NCI-H2227 treated with DMSO at 0.1 percent for 48 hours (cell line): ENCODE measurements around the gene SCP2.
"Not testable (repeated sequence)": the region's sequence is repeated elsewhere in the genome, so short reads cannot be mapped to it uniquely, and the experiment has no call there.

Experiments used
- DNase-seq: peaks from one replicate; lab custom pipeline; 2025; lab: John Stamatoyannopoulos, UW

Gene SCP2

DNA sequence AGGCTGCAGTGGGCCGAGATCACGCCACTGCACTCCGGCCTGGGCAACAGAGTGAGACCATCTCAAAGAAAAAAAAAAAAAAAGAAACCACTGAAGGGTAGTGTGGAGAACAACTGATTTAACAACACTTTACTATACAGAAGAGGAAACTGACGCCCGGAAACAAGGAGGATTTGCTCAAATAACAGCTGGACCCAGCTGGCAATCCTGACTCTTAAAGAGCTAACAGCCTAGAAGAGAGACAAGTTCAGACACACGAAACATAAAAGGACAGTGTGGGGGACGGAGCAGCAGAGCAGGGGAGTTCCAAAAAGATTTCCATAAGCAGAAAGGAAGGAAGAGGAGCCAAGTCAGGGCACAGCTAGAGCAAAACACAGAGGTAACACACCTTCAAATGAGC, 9.9 kb upstream of the SCP2 start:
- no peak for DNase-seq

DNA sequence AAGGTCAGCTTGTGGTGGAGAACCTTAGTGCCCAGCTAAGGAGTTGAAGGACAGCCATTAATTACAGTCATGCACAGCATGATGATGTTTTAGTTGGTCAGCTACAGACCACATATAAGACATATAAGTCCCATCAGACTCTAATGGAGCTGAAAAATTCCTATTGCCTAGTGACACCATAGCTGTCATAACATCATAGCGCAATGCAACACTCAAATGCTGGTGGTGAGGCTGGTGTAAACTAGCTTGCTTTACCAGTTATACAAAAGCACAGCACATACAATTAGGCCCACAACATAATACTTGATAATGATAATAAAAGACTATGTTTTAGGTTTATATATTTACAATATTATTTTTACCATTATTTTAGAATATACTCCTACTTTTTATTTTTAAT, 9.5 kb upstream of the SCP2 start:
- no peak for DNase-seq

DNA sequence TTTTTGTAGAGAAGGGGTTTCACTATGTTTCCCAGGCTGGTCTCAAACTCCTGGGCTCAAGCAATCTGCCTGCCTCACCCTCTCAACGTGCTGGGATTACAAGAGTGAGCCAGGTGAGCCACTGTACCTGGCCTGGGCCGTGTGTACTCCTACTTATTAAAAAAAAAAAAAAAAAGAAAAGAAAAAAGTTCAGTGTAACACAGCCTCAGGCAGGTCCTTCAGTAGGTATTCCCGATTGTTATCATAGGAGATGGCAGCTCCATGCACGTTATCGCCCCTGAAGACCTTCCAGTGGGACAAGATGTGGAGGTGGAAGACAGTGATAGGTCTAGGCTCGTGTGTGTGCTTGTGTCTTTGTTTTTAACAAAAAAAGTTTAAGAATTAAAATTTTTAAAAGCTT, 8.9 kb upstream of the SCP2 start:
- DNase-seq = no peak

DNA sequence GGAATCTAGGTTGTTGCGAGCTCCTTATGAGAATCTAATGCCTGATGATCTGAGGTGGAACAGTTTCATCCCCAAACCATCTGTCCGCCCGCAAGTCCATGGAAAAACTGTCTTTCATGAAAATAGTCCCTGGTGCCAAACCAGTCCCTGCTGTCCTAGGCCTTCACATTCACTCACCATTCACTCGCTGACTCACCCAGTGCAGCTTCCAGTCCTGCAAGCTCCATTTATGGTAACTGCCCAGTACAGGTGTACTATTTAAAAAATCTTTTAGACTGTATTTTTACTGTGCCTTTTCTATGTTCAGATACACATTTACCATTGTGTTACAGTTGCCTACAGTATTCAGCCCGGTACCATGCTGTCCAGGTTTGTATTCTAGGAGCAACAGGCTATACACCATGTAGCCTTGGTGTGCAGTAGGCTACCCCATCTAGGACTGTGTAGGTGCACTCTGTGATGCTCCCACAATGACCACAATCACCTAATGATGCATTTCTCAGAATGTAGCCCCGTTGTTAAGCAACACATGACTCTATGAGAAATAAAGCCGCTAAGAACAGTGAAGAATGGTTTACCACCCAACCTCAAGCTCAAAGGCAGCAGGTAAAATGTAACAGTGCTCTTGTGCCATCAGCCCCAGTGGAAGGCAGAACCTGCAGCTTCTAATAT, 7.9 kb upstream of the SCP2 start:
- no peak for DNase-seq

DNA sequence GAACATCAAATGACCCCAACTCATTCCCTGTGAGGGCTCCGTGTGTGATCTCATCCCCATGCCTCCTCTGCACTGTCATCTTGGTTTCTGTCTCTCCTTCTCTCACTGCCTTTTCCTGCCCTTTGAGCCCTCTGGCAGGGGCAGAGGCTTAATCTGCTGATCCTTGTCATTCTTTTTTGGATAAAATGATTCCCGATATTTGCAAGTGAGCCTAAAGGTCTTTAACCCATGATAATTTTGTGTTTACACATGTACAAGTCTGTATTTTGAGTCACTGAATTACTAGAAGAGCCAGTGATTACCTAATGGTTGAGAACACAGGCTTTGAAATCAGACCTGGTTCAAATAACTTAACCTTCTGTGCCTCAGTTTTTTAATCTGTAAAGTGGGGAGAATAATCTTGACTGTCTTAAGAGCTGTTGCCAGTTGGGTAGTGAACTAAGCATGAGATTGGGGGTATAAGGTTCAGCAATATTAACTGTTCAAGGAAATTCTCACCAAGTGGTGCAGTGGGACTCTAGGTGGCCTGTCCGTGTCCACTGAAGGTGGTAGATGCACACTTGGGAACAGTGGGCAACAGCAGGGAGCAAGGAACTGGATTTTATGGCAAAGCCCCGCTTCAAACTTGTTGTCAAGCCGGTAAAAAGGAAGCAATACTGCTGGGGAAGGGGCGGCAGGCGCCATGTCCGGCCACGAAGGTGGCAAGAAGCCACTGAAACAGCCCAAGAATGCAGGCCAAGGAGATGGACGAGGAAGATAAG, 7.2 kb upstream of the SCP2 start:
- no peak for DNase-seq

DNA sequence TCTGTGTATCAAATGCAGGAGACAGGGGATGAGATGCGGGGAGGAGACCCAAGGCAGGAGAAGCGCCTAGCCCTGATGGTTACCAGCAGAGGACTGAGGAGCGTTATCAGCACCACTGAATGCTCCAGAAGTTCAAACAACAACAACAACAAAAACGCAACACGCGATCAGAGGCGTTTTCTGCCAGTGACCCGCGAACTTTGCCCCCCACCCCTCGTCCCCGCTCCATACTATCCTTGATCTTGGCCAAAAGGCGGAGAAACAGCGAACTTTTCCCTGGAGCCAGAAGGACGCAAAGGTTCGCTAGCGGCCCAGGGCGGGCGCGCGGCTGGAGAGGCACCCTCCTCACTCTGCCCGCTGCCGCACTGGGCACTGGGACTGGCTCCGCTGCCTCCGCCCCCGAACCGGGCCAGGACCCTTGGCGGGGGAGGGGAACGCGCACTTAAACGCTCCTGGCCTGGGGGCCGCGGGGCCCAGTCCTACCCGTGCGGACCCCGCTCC, 6.2 kb upstream of the SCP2 start:
- DNase-seq = no peak

DNA sequence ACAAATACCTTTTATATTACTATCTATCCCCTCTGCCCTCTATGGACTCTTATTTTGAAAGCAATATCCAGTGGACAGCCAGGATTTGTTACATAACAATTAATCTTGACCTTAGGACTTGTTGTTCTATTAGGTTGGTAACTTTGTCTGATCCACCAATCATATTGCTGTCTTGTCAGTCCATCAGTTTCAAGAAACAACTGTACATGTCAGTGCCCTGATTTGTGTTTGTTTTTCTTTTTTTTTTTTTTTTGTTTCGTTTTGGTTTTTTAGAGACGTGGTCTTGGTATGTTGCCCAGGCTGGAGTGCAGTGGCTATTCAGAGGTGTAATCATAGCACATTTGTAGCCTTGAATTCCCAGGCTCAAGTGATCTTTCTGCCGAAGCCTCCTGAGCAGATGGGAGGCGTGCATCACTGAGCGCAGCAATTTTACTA, 1.5 kb upstream of the SCP2 start:
- DNase-seq = peak; percentile 47

DNA sequence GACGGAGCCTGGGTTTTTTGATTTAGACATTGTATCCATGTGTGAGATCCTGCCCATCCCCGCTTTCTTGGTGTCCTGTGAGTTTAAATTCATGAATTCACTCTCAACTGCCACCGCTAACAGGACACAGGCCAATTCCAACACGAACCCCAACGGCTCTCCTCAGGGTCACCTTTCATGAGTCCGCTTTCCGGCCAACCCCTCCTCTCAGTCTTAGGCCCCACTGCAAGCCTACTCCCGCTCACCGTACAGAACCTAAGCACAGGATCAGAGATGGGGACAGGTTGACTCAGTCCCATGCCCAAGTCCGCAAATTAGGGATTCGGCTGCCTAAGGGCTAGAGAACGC, 238 bp upstream of the SCP2 start:
- DNase-seq = no peak

DNA sequence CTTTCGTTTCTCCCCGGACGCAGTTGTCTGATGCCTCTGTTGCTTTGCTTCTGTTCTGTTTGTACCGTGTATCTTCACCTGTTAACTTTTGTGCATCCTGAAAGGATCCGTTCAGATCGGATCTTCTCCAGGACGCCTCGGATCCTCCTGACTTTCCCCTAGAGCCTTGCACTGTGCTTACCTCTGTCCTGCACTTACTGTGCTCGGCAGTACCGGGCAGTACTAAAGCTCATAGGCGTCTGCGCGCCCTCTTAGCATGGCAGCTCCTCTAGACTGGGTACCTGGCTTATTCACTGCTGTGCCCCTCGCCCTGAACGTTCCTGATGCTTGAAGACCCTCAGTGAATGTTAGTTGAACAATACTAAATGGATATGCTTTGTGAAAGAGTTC, 934 bp downstream of the SCP2 start:
- no peak for DNase-seq

DNA sequence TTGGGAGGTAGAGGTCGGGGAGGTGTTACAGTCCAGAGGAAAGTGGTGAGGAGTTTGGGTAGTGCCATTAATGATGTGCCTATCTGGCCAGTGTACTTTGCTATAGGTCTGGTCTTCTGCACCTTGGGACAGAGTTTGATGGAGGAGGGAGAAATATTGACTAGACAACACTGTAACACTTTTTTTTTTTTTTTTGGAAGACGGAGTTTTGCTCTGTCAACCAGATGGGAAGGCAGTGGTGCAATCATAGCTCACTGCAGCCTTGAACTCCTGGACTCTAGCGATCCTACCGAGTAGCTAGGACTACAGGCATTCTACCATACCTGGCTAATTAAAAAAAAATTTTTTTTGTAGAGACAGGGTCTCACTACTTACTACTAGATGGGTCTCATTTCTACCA, 1.9 kb downstream of the SCP2 start:
- no peak for DNase-seq

DNA sequence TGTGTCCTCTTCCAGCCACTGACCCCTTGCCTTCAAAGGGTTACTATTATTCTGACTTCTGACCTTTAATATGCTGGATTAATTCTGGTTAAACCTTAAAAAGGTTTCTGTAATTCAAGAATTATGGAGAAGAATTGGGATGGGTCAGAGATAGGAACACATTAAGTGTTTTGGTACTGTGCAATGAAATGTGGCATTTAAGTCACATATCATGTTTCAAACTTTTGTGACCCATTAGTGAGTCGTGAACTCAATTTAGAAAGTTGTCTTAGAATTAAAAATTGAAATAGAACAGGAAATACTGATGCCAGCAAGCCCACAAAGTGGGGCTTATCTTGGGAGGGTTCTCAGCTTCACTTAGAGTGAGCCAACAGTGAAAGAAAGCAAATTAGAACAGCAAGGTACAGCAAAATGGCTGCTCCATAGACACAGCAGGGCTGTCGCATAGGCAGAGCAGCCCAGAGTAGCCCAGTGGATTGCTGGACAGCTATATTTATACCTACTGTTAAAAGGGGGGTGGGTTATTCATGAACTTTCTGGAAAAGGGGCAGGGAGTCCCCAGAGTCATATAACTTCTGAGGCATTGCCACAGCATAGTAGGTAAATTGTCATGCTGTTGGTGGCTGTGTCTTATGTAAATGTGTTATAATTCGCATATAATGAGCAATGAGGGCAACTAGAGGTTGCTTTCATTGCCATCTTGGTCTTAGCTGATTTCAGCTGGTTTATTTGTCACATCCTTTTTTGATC, 10.5 kb downstream of the SCP2 start:
- no peak for DNase-seq

DNA sequence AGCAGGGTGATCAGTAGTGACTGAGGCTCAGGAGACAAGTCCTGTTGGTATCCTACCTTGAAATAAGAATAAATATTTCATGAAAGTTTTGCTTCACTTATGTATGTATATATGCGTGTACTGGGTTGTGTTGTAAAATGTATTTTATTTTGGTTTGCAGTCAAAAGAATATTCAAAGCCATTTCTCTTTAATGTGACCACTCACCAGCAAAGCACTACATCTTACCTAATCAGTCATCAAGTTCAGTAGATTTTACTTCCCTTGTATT, 11.0 kb downstream of the SCP2 start:
- DNase-seq = no peak

DNA sequence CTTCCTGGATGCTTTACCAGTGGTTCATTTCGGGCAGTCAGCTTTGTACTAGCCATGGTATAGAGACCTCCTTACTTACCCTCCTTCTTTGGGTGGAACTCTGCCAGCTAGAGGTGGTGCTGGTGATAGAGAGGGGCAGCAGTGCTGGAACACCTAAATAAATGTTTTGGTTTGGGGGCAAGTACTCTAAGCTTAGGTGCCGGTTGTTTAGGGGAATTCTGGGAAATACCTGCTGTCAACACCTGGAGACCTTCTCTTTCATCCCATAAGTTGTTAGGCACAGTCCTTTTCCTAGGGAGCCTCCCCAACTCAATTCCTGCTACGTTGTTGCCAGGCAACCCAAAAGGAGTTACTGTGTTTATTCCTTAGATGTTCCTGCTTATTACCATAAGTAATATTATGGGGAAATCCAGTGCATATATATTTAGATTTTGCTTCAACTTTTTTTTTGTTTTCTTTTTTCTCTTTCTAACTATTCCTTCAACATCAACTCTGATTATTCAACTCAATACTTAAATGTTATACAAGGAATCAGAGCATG, 16.9 kb downstream of the SCP2 start:
- no peak for DNase-seq

DNA sequence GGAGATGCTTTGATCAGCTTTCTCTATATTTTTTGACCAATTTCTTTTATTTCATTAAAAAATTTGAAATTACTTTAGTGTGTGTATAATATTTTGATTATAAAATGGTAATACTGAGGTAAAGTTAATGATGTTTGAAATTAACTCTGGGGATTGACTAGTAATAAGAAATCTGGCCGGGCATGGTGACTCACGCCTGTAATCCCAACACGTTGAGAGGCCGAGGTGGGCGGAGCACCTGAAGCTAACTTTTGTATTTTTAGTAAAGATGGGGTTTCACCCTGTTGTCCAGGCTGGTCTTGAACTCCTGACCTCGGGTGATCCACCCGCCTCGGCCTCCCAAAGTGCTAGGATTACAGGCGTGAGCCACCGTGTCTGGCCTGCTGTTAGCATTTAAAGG, 17.5 kb downstream of the SCP2 start:
- DNase-seq = no peak

DNA sequence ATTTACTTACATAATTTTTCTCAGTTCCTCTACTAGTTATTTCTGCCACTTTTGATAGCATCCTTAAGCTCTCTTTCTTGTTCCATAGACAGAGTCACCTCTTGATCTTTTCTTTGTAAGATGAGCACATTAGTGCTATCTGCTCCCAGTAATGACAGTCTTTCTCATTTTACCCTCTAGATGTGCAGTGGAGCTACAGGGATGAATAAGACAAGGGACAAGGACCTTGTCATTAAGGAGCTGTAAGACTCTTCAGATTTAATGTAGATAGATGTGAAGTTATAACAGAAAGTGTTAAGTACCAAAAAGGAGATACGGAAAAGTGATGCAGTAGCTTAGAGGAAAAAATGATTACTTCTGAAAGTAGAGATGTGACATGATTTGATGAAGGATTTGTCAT, 20.4 kb downstream of the SCP2 start:
- DNase-seq = peak; percentile 86

DNA sequence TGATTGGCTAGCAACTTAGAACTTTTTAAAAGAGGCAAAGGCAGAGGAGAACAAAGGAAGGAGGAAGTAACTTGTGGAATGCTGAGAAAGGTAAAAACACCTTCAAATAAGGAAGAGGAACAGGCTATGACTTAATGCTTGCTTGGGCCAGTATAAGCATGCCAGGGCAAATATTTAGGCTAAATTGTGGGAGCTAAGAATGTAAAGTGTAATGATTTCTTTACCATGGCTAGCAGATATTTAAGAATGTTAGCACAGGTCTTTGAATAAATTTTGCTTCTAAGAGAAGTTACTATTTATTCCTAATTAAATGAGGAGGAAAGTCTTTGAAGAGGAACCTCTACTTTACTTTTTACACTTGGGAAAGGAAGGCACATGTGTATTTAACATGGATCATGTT, 22.5 kb downstream of the SCP2 start:
- not testable (repeated sequence) for DNase-seq

DNA sequence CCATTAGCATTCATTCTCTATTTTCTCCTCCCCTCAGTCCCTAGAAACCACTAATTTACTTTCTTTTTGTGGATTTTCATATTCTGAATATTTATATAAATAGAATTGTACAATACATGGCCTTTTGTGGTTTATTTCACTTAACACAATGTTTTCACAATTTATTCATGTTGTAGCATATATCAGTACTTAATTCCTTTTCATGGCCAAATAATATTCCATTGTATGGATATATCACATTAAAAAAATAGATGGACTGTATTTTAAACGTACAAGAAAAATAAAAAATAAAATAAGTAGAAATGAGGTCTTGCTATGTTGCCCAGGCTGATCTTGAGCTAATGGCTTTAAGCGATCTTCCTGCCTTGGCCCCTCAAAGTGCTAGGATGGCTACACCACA, 25.0 kb downstream of the SCP2 start:
- DNase-seq = no peak

DNA sequence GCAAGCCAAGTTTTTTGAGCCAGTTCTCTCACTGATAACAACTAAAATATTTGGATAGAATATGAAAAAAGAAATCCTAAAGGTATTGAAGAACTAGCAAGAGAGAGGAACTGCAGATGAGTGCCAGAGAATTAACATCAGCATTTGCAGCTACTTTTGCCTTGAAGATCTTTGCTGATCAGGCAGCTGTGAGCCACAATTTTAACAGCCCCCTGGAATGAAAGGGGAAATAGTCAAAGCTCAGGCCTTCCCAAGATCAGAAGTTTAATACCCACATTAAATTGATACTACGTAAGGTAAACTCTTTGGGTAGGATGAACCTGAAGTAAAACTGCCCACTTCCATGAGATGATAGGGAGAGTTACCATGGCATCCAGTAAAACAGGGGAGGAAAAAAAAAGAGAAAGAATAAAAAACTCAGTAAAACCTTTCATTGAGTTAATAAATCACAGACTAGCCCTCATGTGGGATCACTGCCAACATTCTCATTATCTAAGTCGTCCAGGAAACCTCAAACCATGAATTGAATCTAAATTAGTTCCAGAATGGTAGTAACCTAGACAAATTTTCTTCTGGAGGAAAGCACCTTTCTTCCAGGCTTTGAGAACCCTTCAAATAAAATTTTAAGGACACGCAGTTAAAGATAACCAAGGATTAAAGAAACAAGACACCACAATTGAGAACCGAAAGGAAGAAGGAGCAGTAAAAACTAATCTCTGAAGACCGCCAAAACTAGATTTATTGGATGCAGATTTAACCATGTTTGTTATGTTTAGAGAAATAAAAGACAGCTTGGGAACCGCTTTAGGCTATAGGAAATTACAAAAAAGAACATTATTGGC, 28.3 kb downstream of the SCP2 start:
- peak; percentile 50 for DNase-seq

DNA sequence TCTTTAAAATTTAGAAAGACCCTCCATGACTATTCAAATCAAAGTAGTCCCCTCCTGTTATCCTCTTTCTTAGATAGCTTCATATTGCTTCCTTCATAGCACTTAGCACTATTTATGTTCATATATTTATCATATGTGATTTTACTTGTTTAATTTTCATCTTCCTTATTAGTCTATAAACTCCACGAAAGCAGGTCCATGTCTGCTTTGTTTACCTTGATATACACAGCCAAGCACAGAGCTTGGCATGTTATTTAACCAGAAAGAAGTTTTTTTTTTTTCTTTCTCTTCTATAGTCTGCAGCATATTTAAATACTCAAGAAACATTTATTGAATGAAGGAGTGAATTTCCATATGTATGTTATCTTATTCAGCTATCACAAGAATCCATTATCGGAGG, 36.0 kb downstream of the SCP2 start:
- DNase-seq = no peak

DNA sequence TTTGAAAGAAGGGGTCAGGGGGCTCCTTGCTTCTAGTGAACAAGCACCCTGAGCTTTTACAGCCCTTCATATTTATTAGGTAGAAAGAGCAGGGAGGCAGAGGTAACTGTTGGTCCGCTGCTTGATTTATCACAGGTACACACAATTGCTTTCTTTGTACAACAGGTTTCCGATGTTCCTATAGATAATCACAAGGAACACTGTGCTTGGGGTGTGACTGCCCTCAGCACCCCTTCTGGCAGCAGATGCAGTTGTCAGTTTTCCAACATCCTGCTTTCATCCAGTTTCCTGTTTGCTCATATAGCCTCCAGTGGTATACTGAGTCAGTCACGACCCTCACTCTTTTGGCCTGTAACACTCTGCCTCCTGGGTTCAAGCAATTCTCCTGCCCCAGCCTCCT, 40.6 kb downstream of the SCP2 start:
- no peak for DNase-seq

DNA sequence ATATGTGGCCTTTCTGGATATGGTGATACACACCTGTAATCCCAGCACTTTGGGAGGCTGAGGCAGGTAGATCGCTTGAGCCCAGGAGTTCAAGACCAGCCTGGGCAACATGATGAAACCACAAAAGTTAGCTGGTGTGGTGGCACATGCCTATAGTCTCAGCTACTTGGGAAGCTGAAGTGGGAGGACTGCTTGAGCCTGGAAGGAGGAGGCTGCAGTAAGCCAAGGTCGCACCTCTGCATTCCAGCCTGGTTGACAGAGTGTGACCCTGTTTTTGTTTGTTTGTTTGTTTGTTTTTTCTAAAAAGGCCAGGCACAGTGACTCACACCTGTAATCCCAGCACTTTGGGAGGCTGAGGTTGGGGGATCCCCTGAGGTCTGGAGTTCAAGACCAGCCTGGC, 42.2 kb downstream of the SCP2 start:
- DNase-seq = not testable (repeated sequence)

DNA sequence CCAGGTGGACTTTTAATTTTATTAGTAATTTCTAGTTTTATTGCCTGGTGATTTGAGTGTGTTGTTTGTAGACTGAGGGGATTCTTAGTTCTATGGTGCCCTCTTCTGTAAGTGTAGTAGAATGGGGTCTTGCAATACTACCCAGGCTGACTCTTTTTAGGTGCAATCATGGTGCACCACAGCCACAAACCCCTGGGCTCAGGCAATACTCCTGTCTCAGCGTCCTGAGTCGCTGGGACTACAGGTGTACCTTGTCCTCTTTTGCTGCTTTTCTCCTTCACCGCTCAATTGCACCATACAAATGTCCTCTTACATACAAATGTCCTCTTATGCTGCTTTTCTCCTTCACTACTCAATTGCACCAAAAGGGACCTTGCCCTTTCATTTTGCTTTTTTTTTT, 43.1 kb downstream of the SCP2 start:
- peak; percentile 35 for DNase-seq
